ENCODE data around the gene IGFBP4. TPM values are rescaled to one million over a fixed set of nuclear protein-coding genes. Genes with fewer than 3 reads are reported as not detected.
A peak's percentile ranks its signal among the peaks of the same experiment; 100 is the strongest.
"Not testable (repeated sequence)": the region's sequence is repeated elsewhere in the genome, so short reads cannot be mapped to it uniquely, and the experiment has no call there.

IGFBP4 gene
- 1.7 and 2.3 TPM in 2 replicates for total RNA-seq (2014; rRNA removed; shearing (Covaris generic))

GRCh38 chr17:40443196-40443987, at the start of gene IGFBP4:
TSS of gene IGFBP4 (plus strand) at chr17:40443450. CDS start at chr17:40443736, 286 bp downstream.
- no peaks in the 10 kb centered on the region for H3K27me3 ChIP-seq
- no peaks in the 10 kb centered on the region for H3K36me3 ChIP-seq
- H3K27ac ChIP-seq, result no peak within 1 kb of the TSS
- DNase-seq, result peak; percentile 55 to 56
- peak within 1 kb of the TSS; percentile 49 for H3K4me3 ChIP-seq
- H3K4me1 ChIP-seq, result peaks cover 9% of the 10 kb centered on the region; the same call in 1 of the 2 replicates
- no peaks in the 10 kb centered on the region for H3K9me3 ChIP-seq (replicated peaks)

GRCh38 chr17:40399185-40399584, 44.1 kb upstream of the IGFBP4 start:
- no peak overlapping the region for H3K4me3 ChIP-seq
- H3K9me3 ChIP-seq (replicated peaks), result no peaks in the 10 kb centered on the region
- H3K27ac ChIP-seq, result no peak overlapping the region
- peak in 1 of 2 experiments; percentile 68 for DNase-seq
- H3K36me3 ChIP-seq, result peaks cover 96% of the 10 kb centered on the region
- no peaks in the 10 kb centered on the region for H3K27me3 ChIP-seq
- no peaks in the 10 kb centered on the region for H3K4me1 ChIP-seq

GRCh38 chr17:40402668-40403067, 40.6 kb upstream of the IGFBP4 start:
- DNase-seq, result no peak
- H3K4me1 ChIP-seq, result no peaks in the 10 kb centered on the region
- H3K9me3 ChIP-seq (replicated peaks), result no peaks in the 10 kb centered on the region
- peaks cover 95% of the 10 kb centered on the region for H3K36me3 ChIP-seq
- H3K4me3 ChIP-seq, result no peak overlapping the region
- H3K27me3 ChIP-seq, result no peaks in the 10 kb centered on the region
- no peak overlapping the region for H3K27ac ChIP-seq

GRCh38 chr17:40404003-40404402, 39.2 kb upstream of the IGFBP4 start:
- Histone ChIP-seq H3K36me3 (peaks cover 94% of the 10 kb centered on the region), H3K4me3 (no peak overlapping the region), H3K27ac (no peak overlapping the region), H3K4me1 (no peaks in the 10 kb centered on the region), H3K9me3 (replicated peaks) (no peaks in the 10 kb centered on the region), H3K27me3 (no peaks in the 10 kb centered on the region)
- no peak for DNase-seq

- Histone ChIP-seq H3K27me3 (no peaks in the 10 kb centered on the region), H3K36me3 (peaks cover 94% of the 10 kb centered on the region), H3K4me1 (no peaks in the 10 kb centered on the region), H3K4me3 (no peak overlapping the region), H3K9me3 (replicated peaks) (no peaks in the 10 kb centered on the region), H3K27ac (no peak overlapping the region)
- no peak for DNase-seq
Observed at GRCh38 chr17:40407460-40407859, 35.8 kb upstream of the IGFBP4 start.

- not testable (repeated sequence) for H3K4me3 ChIP-seq; DNase-seq; H3K9me3 ChIP-seq (replicated peaks); H3K4me1 ChIP-seq; H3K27ac ChIP-seq; H3K27me3 ChIP-seq
- H3K36me3 ChIP-seq, result peaks cover 94% of the 10 kb centered on the region
Observed at GRCh38 chr17:40409540-40409939, 33.7 kb upstream of the IGFBP4 start.

GRCh38 chr17:40410082-40410481, 33.2 kb upstream of the IGFBP4 start:
- Histone ChIP-seq H3K27ac (no peak overlapping the region), H3K36me3 (peaks cover 96% of the 10 kb centered on the region)

GRCh38 chr17:40411821-40412220, 31.4 kb upstream of the IGFBP4 start:
- H3K27ac ChIP-seq, result no peak overlapping the region
- DNase-seq, result no peak

More at GRCh38 chr17:40410082-40410481, 33.2 kb upstream of the IGFBP4 start:
- Histone ChIP-seq H3K9me3 (replicated peaks) (no peaks in the 10 kb centered on the region), H3K4me3 (no peak overlapping the region), H3K27me3 (no peaks in the 10 kb centered on the region), H3K4me1 (peaks cover 4% of the 10 kb centered on the region; the same call in 1 of the 2 replicates)
- DNase-seq, result no peak

GRCh38 chr17:40412880-40413279, 30.4 kb upstream of the IGFBP4 start:
- no peak for DNase-seq
- peaks cover 86% of the 10 kb centered on the region for H3K36me3 ChIP-seq
- no peak overlapping the region for H3K4me3 ChIP-seq

More at GRCh38 chr17:40411821-40412220, 31.4 kb upstream of the IGFBP4 start:
- Histone ChIP-seq H3K4me3 (no peak overlapping the region), H3K4me1 (peaks cover 17% of the 10 kb centered on the region), H3K27me3 (no peaks in the 10 kb centered on the region), H3K9me3 (replicated peaks) (no peaks in the 10 kb centered on the region), H3K36me3 (peaks cover 95% of the 10 kb centered on the region)

GRCh38 chr17:40414312-40414711, 28.9 kb upstream of the IGFBP4 start:
- Histone ChIP-seq H3K4me1 (peaks cover 27% of the 10 kb centered on the region), H3K36me3 (peaks cover 75% of the 10 kb centered on the region)
- not testable (repeated sequence) for H3K9me3 ChIP-seq (replicated peaks); H3K27me3 ChIP-seq; H3K27ac ChIP-seq; DNase-seq; H3K4me3 ChIP-seq

More at GRCh38 chr17:40412880-40413279, 30.4 kb upstream of the IGFBP4 start:
- Histone ChIP-seq H3K9me3 (replicated peaks) (no peaks in the 10 kb centered on the region), H3K4me1 (peaks cover 17% of the 10 kb centered on the region), H3K27ac (no peak overlapping the region), H3K27me3 (no peaks in the 10 kb centered on the region)

GRCh38 chr17:40415390-40415789, 27.9 kb upstream of the IGFBP4 start:
- Histone ChIP-seq H3K4me3 (no peak overlapping the region; the same call in 1 of the 2 replicates), H3K27ac (no peak overlapping the region), H3K9me3 (replicated peaks) (no peaks in the 10 kb centered on the region), H3K4me1 (peaks cover 32% of the 10 kb centered on the region), H3K36me3 (peaks cover 64% of the 10 kb centered on the region), H3K27me3 (no peaks in the 10 kb centered on the region)
- peak in 1 of 2 experiments; percentile 50 for DNase-seq

GRCh38 chr17:40416671-40417070, 26.6 kb upstream of the IGFBP4 start:
- Histone ChIP-seq H3K4me3 (peak overlapping the region; percentile 96), H3K9me3 (replicated peaks) (no peaks in the 10 kb centered on the region), H3K27ac (peak overlapping the region; percentile 95), H3K27me3 (no peaks in the 10 kb centered on the region), H3K36me3 (peaks cover 51% of the 10 kb centered on the region), H3K4me1 (peaks cover 32% of the 10 kb centered on the region)
- no peak for DNase-seq

GRCh38 chr17:40417258-40417608, 26.0 kb upstream of the IGFBP4 start:
- no peaks in the 10 kb centered on the region for H3K9me3 ChIP-seq (replicated peaks)
- peak; percentile 38 to 56 for DNase-seq

GRCh38 chr17:40417609-40418427, 25.4 kb upstream of the IGFBP4 start, which contains the start of gene TOP2A:
TSS of gene TOP2A (minus strand) at chr17:40417896. CDS start at chr17:40417791, 105 bp downstream.
- Histone ChIP-seq H3K4me1 (peaks cover 33% of the 10 kb centered on the region), H3K27ac (peak within 1 kb of the TSS; percentile 95), H3K4me3 (peak within 1 kb of the TSS; percentile 96), H3K36me3 (peaks cover 40% of the 10 kb centered on the region), H3K27me3 (no peaks in the 10 kb centered on the region), H3K9me3 (replicated peaks) (no peaks in the 10 kb centered on the region)
- DNase-seq, result peak; percentile 99 to 100

More at GRCh38 chr17:40417258-40417608, 26.0 kb upstream of the IGFBP4 start:
- H3K27me3 ChIP-seq, result no peaks in the 10 kb centered on the region
- peak overlapping the region; percentile 96 for H3K4me3 ChIP-seq
- peaks cover 32% of the 10 kb centered on the region for H3K4me1 ChIP-seq
- H3K36me3 ChIP-seq, result peaks cover 45% of the 10 kb centered on the region
- peak overlapping the region; percentile 95 for H3K27ac ChIP-seq

GRCh38 chr17:40418428-40418706, 24.9 kb upstream of the IGFBP4 start:
- H3K27me3 ChIP-seq, result no peaks in the 10 kb centered on the region
- H3K4me1 ChIP-seq, result peaks cover 31% of the 10 kb centered on the region
- peak overlapping the region; percentile 95 for H3K27ac ChIP-seq
- peaks cover 34% of the 10 kb centered on the region for H3K36me3 ChIP-seq
- no peak for DNase-seq
- peak overlapping the region; percentile 96 for H3K4me3 ChIP-seq
- no peaks in the 10 kb centered on the region for H3K9me3 ChIP-seq (replicated peaks)
